ENCODE results near the gene PEX16.
A peak's percentile ranks its signal among the peaks of the same experiment; 100 is the strongest.

PEX16 gene

DNA sequence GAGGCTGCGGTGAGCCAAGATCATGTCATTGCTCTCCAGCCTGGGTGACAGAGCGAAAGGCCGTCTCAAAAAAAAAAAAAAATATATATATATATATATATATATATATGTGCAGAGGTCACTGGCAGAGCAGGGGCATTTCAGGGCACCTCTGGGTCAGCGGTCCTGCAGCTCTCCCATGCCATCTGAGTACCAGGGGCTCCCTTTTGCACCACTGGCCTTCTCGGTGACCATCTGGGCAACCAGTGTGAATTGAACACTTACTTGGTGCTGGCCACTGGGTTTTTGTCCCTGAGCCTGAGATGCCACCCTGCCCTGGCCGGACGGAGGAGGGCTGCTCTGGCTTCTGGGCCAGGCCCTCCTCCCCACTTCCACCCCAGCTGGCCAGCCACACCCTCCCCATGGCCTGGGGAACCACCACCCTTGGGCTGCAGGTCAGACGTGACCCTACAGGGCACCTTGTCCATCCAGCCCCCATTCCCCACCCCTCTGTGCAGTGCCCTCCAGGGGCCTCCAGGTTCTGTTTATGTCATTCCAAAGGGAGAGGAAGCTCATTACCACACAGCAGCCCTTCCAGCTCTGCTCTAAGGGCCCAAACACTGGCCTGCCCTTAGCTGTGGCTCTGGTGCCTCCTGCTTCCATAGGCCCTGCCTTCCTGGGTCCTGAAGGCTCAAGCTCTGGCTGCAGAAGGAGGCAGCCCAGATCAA, 22.0 kb downstream of the PEX16 start:
- DNase-seq: no peak

DNA sequence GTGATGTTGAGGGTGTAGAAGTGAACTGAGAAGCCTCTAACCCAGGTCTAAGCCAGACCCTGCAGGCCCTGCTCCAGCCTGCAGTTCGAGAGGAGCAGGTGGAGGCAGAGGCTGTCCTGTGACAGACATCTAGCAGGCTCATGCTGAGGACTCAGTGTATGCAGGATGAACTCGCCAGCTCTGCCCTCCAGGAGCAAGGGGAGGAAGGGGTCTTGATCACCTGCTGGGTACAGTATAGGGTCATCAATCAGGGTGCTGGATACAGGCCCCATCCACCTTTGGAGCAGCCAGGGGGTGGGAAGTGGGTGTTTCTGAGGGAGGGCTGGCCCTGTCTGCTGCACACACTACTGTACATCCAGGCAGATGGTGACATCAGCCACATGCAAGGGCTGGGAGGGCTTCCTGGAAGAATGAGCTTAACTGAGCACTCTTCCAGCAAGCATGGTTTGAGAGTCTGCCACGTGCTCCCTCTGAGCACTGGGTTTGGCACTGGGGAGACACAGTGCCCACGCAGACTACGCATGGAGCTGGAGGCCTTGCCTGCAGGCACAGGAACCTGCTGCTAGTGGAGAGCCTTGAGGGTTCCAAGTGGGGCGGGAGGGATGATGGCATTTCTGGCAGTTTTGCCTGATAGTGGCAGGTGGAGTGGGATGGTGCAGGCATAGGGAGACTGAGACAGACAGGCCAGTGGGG, 23.0 kb downstream of the PEX16 start:
- no peak for DNase-seq

GRCh38 chr11:45892856-45893255, 24.8 kb downstream of the PEX16 start:
- DNase-seq: no peak

DNA sequence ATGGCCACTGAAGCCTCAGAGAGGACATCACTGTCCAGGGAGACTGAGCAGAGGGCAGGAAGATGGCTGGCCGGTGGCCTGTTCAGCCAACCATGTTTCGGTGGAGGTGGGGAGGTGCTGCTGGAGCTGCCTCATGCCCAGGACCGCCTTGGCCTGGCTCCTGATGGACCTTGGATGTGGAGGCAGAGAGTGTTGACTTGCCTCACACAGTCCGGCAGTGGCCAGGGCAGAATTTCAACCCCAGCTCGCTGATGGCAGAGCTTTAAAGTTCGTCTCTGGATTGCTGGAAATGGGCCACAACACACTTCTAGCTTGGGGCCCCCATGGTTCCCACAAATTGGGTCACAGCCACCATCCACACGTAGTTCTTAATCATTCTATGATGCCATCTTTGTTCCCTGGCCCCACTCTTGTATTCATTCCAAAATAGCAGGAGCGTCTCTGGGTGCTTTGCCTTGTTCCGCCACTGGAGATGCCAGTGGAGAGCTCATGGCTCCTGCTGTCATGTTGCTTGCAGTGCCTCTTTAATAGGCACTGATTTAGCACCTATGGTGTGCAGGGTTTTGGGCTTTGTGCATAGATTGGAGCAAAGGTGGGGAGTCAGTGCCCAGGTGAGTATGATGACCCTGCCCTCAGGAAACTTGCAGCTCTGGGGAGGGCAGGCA, 26.7 kb downstream of the PEX16 start:
- no peak for DNase-seq

DNA sequence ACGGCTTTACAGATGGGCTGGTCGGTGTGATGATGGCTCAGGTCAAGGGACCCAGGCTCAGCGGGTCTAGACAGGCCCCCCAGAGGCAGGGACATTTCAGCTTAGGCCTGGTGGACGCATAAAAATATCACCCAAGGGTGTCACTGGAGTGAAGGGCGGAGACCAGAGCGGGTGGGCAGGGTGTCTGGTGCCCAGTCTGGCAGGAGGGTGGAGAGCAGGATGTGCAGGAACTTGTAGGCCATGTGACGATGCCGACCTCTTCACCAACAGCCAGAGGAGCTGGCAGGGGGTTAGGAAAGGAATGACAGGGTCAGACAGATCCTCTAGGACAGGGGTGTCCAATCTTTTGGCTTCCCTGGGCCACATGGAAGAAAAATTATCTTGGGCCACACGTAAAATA, 27.7 kb downstream of the PEX16 start:
- DNase-seq: no peak

DNA sequence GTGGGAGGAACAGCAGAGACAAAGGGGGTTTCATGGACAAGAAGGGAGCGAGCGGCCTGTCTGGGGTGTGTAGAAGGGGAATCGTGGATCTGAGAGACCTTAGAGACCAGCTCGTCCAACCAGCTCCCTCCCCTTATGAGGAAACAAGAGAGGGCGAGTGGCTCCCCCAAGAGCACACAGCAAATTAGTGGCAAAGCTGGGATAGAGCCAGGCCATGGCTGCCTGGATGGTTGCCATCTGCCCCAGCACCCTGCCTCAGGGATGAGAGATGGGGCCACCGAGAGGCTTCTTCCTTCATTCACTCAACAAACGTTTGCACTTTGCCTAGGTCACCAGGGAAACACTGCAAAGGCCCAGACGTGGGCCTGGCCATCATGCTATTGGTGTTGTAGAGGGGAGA, 28.1 kb downstream of the PEX16 start:
- no peak for DNase-seq

DNA sequence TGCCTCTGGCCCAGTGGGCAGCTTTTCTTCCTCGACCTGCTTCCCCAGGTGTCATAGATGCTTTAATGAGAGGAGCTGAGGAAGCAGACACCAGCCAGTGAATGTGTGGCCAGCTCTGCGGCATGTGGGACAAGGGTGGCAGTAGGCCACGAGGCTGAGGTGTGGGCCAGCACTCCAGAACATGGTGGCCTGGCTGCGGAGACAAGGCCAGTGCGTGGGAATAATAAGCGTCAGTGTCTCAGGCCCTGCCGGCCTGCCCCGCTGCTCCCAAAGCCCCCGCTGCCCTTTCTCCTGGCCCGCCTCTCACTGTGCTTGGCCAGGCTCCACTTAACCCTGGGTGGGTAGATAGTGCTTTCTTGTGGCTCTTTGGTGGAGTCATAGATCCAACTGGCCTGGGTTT, 30.1 kb downstream of the PEX16 start:
- DNase-seq: no peak

DNA sequence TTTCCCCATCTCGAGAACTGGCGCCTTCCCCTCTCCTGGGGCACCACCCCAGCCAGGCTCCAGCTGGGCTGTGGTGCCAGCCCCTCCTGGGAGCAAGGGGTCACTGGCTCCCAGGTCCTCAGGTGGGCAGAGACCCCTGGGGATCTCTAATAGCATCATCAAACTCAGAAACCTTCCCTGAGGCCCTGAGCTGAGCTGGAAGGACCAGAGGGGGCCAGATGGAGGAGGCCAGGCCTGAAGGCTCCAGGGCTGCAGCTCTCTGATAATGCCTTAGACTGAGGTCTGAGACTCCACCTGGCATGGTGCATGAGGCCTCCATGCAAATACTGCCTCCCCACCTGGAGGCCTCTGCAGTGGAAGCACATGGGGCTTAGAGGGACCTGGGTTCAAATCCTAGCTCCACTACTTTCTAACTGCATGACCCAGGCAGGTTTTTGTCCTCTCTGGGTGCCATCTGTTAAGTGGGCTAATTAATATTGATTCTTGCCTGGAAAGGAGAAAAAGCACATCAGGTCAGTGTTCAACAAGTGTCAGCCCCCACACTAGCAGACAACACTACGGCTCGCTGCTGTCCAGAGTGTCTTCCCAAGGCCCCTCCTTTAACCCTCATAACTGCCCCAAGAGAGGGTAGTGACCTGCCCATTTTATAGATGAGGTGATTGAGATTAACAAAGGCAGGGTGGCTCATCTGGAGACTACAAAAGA, 30.7 kb downstream of the PEX16 start:
- no peak for DNase-seq

- DNase-seq: no peak
Observed at GRCh38 chr11:45885921-45886721, 31.6 kb downstream of the PEX16 start.

- DNase-seq: peak in 1 of 2 experiments; percentile 76
Observed at GRCh38 chr11:45885274-45885920, 32.3 kb downstream of the PEX16 start, which contains the start of gene MAPK8IP1. Gene MAPK8IP1 (plus strand): TSS chr11:45885651. CDS start chr11:45885821, 170 bp downstream.

GRCh38 chr11:45884596-45885185, 33.0 kb downstream of the PEX16 start:
- no peak for DNase-seq

DNA sequence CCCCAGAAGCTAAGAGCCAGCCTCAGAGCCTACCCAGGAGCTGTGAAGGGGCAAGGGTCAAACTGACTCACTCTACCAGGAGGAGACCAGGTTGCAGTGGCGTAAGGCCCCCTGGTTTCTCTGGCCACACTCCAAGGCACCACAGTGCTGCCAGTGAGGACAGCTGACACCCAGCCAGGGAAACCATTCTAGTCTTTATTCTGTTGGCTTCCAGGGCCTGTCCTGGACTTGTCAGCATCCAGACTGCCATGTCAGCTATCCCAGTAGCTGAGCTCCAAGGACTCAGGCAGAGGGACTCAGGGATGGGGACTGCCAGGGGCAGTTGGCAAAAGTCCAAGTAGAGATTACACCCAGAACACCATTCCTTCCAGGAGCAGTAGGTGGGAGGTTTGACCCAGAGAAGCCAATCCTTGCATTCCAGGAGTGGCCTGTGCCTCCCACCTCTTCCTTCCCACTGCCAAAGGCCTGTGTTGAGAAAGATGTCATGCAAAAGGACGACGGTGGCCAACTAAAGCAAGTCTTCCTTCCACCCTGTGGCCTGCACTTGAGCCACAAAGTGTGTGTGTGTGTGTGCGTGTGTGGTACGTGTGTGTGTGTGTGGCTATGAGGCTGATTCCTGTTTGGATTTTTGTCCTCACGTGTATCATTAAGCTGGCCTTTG, 35.8 kb downstream of the PEX16 start:
- DNase-seq: peak; percentile 51 to 90

DNA sequence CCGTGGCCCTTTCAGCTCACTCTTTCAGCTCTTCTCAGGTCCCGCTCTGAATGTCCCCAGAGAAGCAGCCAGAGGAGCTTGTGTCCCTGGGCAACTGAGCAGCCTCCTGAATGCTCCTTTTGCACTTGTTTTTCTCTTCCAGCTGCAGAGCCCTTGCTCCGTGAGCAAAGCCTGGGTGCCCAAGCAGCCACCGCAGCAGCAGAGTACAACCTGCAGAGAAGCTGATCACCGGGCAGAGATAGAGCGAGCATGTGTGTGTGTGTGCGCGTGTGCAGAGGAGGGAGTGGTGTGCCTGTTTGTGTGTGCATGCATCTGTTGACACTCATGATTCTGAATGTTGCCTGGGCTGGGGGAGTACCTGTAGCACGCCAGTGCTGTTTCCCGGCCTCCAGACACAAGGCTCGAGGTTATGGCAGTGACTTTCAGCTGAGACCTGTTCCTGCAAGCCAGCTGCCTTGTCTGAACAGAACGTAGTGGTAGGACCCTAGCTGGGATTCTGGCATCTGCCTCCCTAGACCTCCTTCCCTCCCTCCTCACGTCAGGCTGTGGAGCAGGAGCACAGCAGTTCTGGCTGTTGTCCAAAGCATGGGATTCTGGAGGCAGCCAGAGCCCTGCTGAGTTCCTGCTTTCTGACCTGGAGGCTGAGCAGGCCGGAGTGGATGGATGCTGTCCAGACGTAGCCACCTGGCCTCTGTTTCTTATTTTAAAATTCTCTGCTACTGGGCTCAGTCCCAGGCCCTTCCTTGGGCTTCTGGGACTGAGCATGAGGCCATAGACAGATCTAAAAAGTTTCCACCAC, 36.7 kb downstream of the PEX16 start:
- DNase-seq: peak; percentile 74 to 96

DNA sequence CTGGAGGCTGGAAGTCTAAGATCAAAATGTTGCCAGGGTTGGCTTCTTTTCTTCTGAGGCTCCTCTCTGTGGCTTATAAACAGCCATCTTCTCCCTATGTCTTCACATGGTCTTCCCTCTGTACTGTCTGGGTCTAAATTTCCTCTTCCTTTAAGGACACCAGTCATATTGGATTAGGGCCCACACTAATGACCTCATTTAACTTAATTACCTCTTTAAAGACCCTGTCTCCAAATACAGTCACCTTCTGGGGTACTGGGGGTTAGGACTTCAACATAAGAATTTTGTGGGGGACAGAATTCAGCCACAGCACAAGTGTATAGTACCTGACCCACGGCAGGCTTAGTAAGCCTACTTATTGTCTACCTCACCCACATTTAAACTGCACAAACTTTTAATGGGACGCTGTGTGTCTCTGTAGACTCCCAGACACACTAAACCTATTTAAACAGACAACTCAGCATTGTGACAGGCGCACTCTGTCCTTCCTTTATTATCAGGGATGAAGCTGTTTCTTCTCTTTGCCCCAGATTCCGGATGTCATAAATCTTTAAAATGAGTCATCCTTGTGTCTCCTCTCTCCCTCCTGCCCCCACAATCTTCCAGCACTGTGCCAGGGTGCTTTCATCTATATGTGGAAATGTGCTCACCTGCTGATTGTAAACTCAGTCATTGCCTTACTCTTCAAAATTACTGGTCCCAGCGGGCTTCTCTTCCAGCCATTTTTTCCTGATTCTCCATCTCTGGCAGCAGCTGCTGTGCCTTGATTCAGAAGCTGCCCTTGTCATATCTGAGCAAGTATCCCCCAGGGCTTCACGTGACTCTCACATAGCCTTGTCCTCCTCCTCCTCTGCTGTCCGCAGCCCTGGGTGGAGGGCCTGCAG, 37.6 kb downstream of the PEX16 start:
- no peak for DNase-seq

DNA sequence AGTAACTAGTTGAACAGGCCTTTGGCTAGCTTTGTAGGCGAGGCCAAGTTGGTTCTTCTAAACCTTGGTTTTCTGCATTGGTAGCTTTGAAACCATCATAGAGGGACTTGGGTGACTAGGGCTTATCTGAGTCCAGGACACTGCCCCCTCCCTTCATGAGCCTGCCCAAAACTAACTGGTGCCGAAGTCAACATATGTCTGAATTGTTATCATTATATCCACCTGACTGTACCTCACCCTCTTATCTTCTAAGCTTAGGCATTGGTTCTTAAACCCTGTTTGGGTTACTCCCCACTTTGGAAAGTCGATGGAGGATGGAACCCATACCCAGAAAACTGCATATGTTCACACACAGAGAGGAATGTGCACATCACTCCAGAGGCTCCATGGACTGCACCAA, 39.8 kb downstream of the PEX16 start:
- DNase-seq: no peak

DNA sequence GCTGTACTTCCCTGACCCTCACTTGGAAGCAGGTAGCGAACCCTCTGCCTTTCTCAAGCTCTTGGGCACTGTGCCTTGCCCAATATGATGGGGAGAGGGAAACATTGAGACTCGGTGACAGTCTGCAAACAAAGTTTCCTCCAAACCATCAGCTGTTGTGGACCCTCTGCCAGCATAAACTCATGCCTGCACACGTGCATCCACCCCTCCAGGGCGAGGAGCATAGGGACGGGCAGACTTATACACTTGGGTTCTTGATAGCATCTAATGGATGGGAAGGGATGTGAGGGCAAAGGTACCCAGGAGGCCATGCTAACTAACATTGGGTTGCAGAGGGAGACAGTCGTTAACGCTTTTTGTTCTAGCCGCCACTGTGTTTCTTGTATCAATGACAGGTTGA, 40.5 kb downstream of the PEX16 start:
- DNase-seq: no peak

GRCh38 chr11:45876401-45876800, 41.3 kb downstream of the PEX16 start:
- no peak for DNase-seq

DNA sequence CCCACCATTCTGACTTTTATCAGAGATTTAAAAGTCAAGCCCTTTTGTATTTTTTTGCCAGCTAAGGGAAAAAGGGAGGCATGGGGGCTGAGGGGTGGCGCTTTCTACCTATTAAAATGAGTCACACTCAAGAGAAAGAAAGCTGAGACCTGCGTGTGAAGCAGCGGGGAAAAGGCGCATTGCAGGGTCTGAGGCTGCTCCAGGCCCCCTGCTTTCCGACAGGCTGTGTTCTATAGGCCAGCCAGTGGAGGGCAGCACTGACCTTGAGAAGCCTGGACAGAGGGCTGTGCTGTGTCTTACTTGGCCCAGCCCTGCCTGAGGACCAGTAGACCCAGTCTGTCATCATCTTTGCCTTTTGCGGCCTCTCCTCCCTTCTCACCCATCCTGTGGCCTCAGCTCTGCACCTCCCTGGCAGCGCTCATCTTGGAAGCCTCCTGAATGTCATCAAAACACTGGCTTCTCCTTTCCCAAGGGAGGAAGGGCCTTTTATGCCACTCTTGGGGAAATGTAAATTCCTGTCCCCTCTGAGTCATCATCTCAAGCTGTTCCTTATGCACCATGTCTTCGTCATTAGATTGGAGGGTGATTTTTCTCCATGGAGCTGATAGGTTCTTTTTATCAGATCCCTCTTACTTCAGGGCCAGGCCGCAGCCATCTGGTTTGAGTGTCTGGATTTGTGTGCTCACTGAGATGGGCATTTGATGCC, 44.9 kb downstream of the PEX16 start:
- DNase-seq: peak in 1 of 2 experiments; percentile 67

Measured in NCI-H446 (cell line).